ENCODE data around the gene RABGGTA. TPM values are rescaled to one million over a fixed set of nuclear protein-coding genes. Genes with fewer than 3 reads are reported as not detected.

The RABGGTA gene
- total and polyA plus RNA-seq, 4 donors, result 17.1 to 40.0 (median 22.6) TPM

DNA sequence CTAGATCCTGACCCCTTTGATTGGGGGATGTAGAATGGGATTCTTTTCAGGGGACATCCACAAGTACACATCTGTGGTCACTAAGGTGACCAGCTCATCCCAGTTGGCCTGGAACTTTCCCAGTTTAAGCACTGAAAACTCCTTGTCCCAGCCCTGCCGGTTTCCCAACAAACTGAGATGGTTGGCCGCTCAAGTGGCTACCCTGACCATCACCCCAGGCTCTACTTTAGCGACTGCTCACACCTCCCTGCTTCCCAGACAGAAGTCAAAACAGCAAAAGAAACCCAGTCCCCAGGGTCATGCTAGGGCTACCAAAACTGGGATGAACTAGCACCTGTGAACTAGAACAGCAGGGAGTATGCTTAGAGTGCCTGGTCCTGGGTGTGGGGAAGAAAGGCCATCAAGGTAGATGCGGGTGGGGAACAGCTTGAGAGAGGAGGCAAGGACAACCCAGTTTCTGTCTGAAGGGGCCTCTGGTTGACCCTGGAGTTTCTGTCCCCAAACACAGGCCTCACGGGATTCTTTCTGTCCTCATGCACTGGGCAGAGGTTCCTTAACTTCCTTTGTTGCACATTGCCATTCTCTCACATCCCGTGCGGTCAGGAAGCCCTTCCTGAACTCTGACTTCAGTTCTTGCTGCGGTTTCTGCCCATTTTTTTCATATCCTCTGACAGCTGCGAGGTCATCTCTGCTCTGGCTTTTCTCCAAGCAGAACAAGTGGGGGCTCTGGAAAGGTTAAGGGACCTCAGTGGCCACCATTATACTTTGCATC is 41.5 kb upstream of the RABGGTA start:
- Histone ChIP-seq H3K27ac (ENCODE audit: low read depth in 1 of 2, low read length in 2 of 2) (no peak overlapping the region), H3K36me3 (ENCODE audit: control insufficient read depth in 1 of 2, insufficient read depth in 2 of 2, low read length in 1 of 2) (no peaks in the 10 kb centered on the region), H3K9me3 (ENCODE audit: control insufficient read depth, low read length) (no peaks in the 10 kb centered on the region), H3K4me1 (ENCODE audit: control insufficient read depth in 1 of 2, insufficient read depth in 2 of 2, low read length in 2 of 2) (no peaks in the 10 kb centered on the region), H3K27me3 (ENCODE audit: control insufficient read depth in 1 of 2, insufficient read depth in 2 of 2, low read length in 1 of 2) (no peaks in the 10 kb centered on the region), H3K4me3 (ENCODE audit: low read length in 2 of 2) (no peak overlapping the region)
- no peak for ATAC-seq (ENCODE audit: low FRiP score)
- intact Hi-C loops (cut with DNase I), result no loop called here
- DNase-seq, result peak; percentile 54 to 79
- 89 to 90% methylated on average over 9 of the region's 9 CpGs for whole genome bisulfite sequencing, 2 donors

DNA sequence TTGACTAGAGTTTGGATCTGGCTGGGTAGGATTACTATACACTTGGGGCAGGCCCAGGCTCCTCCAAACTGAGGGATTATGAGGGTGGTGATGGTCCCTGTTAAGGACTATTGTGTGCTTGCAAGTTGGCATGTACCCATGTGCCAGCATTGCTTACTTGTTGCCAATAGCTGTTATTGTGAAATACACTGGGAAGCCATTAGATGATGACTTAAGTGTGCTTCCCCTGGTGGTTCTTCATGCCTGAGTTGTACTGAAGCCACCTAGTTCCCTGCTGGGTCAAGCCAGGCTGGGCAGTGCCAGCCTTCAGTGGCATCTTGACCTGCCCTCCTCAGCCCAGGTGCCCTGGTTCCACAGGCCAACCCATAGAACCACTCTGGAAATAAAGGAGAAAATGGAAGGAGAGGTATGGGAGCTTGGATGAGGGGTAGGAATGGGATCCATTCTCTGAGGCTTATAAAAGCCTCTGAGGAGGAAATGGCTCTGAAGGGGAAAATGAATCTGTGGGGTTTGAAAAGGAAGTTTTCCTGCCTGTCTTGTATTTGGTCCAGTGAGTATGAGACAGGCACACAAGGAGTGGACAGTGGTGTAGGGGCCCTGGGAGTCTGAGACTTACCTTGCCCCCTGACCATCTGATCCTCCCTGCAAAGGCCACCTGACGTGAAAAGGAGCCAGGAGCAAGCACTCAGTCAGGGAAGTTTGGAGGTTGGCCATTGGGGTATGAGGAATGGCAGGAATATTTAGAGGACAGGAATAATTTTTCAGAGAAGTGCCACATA is 40.6 kb upstream of the RABGGTA start:
- Histone ChIP-seq H3K9me3 (ENCODE audit: control insufficient read depth, low read length) (no peaks in the 10 kb centered on the region), H3K36me3 (ENCODE audit: control insufficient read depth in 1 of 2, insufficient read depth in 2 of 2, low read length in 1 of 2) (no peaks in the 10 kb centered on the region), H3K27ac (ENCODE audit: low read depth in 1 of 2, low read length in 2 of 2) (no peak overlapping the region), H3K4me3 (ENCODE audit: low read length in 2 of 2) (no peak overlapping the region), H3K4me1 (ENCODE audit: control insufficient read depth in 1 of 2, insufficient read depth in 2 of 2, low read length in 2 of 2) (no peaks in the 10 kb centered on the region), H3K27me3 (ENCODE audit: control insufficient read depth in 1 of 2, insufficient read depth in 2 of 2, low read length in 1 of 2) (no peaks in the 10 kb centered on the region)
- ATAC-seq (ENCODE audit: low FRiP score) (no peak), DNase-seq (no peak)
- WGBS, 2 donors, result 73 to 84% methylated on average over 1 of the region's 1 CpG
- intact Hi-C loops (cut with DNase I), result no loop called here

GRCh38 chr14:24310646-24311604 is 39.5 kb upstream of the RABGGTA start, which contains the start of gene LTB4R:
Gene LTB4R (plus strand): TSS chr14:24311502. CDS start chr14:24315652, 4,150 bp downstream.
- H3K36me3 ChIP-seq (ENCODE audit: control insufficient read depth in 1 of 2, insufficient read depth in 2 of 2, low read length in 1 of 2), result peaks cover 0 to 6% of the 10 kb centered on the region in 2 donors
- intact Hi-C loops (cut with DNase I), result no loop called here
- peak within 1 kb of the TSS in 1 of 2 donors; percentile 19 for H3K4me3 ChIP-seq (ENCODE audit: low read length in 2 of 2)
- no peaks in the 10 kb centered on the region for H3K27me3 ChIP-seq (ENCODE audit: control insufficient read depth in 1 of 2, insufficient read depth in 2 of 2, low read length in 1 of 2)
- ATAC-seq (ENCODE audit: low FRiP score) (peak; percentile 84), DNase-seq (peak; percentile 84 to 92)
- H3K27ac ChIP-seq (ENCODE audit: low read depth in 1 of 2, low read length in 2 of 2), result peak within 1 kb of the TSS in 1 of 2 donors; percentile 45
- WGBS, 2 donors, result 9% methylated on average over 86 to 99 of the region's 99 CpGs
- H3K9me3 ChIP-seq (ENCODE audit: control insufficient read depth, low read length), result no peaks in the 10 kb centered on the region
- H3K4me1 ChIP-seq (ENCODE audit: control insufficient read depth in 1 of 2, insufficient read depth in 2 of 2, low read length in 2 of 2), result no peaks in the 10 kb centered on the region

DNA sequence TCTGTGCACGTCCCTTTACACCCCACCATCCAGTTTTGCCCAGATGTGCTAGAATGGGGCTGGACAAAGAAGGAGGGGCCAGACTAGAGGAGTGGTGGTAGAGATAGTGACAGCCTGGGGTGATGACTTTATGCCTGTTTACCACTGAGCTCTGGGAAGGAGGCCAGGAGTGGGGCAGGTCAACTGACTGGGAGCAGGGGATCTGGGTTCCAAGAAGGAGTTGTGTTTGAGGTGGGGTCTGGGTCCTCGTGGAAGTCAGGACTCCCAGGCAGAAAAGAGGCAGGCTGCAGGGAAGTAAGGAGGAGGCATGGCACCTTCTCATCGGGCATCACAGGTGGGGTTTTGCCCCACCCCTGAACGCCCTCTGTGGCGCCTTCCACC is 38.9 kb upstream of the RABGGTA start:
- 26% methylated on average over 5 of the region's 5 CpGs for WGBS, 2 donors
- DNase-seq (no peak), ATAC-seq (ENCODE audit: low FRiP score) (no peak)
- H3K27ac ChIP-seq (ENCODE audit: low read depth in 1 of 2, low read length in 2 of 2), result peak overlapping the region in 1 of 2 donors; percentile 45
- intact Hi-C loops (cut with DNase I), result no loop called here
- H3K9me3 ChIP-seq (ENCODE audit: control insufficient read depth, low read length), result no peaks in the 10 kb centered on the region
- no peak overlapping the region for H3K4me3 ChIP-seq (ENCODE audit: low read length in 2 of 2)
- no peaks in the 10 kb centered on the region for H3K27me3 ChIP-seq (ENCODE audit: control insufficient read depth in 1 of 2, insufficient read depth in 2 of 2, low read length in 1 of 2)
- no peaks in the 10 kb centered on the region for H3K4me1 ChIP-seq (ENCODE audit: control insufficient read depth in 1 of 2, insufficient read depth in 2 of 2, low read length in 2 of 2)
- peaks cover 0 to 10% of the 10 kb centered on the region in 2 donors for H3K36me3 ChIP-seq (ENCODE audit: control insufficient read depth in 1 of 2, insufficient read depth in 2 of 2, low read length in 1 of 2)

DNA sequence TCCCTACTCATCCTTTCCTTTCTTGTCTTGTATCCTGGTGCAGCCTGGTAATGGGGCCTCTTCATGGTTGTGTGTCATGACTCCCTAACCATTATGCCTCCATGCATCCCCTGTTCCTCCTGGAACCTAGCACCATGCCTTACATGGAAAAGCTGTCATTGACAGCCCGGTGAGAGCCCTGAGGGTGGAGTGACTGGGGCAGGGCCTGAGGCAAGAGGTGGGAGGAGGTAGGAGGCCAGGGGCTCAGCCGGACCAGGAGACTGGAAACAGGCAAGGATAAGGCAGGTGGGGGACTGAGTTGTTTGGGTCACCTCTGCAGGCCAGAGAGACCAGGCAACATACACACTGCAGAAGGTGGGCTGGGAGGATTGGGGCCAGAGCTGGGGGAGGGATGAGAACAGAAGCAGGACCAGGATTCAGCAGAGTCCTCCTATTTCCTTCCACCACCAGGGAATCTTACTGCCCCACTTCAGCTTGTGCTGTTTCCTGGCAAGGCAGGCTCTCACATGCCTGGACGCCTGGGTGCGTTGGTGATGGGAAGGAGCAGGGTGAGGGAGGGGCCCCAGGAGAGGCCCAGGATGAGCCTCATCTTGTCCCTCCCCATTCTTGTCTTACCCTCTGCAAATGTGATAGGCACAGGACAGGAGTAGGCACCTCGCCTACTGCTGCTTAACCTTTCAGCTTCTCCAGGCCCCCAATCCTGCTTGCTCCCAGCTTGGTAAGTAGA is 38.3 kb upstream of the RABGGTA start, which contains the start of gene LTB4R2:
TSS of gene LTB4R2 (plus strand) at position 603 of the 727 bp plus-strand sequence. CDS start 525 bp downstream, outside the sequence.
- WGBS, 2 donors, result 86 to 89% methylated on average over 5 of the region's 5 CpGs
- ATAC-seq (ENCODE audit: low FRiP score), result no peak
- peak within 1 kb of the TSS in 1 of 2 donors; percentile 45 for H3K27ac ChIP-seq (ENCODE audit: low read depth in 1 of 2, low read length in 2 of 2)
- peaks cover 0 to 12% of the 10 kb centered on the region in 2 donors for H3K36me3 ChIP-seq (ENCODE audit: control insufficient read depth in 1 of 2, insufficient read depth in 2 of 2, low read length in 1 of 2)
- no peaks in the 10 kb centered on the region for H3K9me3 ChIP-seq (ENCODE audit: control insufficient read depth, low read length)
- peak within 1 kb of the TSS in 1 of 2 donors; percentile 19 for H3K4me3 ChIP-seq (ENCODE audit: low read length in 2 of 2)
- DNase-seq, result no peak
- H3K4me1 ChIP-seq (ENCODE audit: control insufficient read depth in 1 of 2, insufficient read depth in 2 of 2, low read length in 2 of 2), result no peaks in the 10 kb centered on the region
- intact Hi-C loops (cut with DNase I), result no loop called here
- H3K27me3 ChIP-seq (ENCODE audit: control insufficient read depth in 1 of 2, insufficient read depth in 2 of 2, low read length in 1 of 2), result no peaks in the 10 kb centered on the region

DNA sequence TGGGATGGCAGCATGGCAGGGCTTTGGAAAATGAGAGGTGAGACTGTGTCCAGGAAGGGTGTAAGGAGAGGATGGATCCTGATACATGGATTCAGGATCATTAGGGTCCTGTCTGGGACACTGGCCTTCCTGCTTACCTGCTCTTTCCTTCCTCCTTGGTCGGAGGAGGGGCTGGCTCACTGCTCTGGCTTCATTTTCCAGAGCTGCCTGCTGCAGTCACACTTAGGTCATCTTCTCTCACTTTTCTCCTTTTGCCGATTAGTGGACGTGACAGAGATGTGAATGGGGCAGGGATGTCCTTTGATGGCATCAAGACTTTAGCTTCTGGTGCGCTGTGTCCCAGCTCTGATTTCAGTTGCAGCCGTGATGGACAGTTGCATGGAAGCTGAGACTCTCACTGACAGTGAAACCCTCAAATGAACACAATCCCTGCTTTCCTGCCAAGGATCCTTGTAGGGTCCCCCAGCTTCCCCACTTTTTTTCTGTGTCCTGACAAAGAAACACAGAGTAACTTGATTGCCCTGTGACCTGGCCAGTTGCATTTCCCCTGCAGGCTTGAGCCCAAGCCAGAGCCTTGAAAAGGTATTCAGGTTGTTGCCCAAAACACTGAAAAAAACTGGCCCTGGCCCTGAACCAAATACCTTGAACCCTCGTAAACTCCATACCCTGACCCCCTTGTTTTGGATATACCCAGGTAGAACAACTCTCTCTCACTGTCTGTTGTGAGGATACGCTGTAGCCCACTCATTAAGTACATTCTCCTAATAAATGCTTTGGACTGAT is 37.1 kb upstream of the RABGGTA start:
- no peak for DNase-seq
- Histone ChIP-seq H3K4me1 (ENCODE audit: control insufficient read depth in 1 of 2, insufficient read depth in 2 of 2, low read length in 2 of 2) (no peaks in the 10 kb centered on the region), H3K9me3 (ENCODE audit: control insufficient read depth, low read length) (no peaks in the 10 kb centered on the region), H3K27me3 (ENCODE audit: control insufficient read depth in 1 of 2, insufficient read depth in 2 of 2, low read length in 1 of 2) (no peaks in the 10 kb centered on the region), H3K4me3 (ENCODE audit: low read length in 2 of 2) (no peak overlapping the region), H3K36me3 (ENCODE audit: control insufficient read depth in 1 of 2, insufficient read depth in 2 of 2, low read length in 1 of 2) (peaks cover 0 to 16% of the 10 kb centered on the region in 2 donors), H3K27ac (ENCODE audit: low read depth in 1 of 2, low read length in 2 of 2) (no peak overlapping the region)
- intact Hi-C loops (cut with DNase I), result no loop called here
- ATAC-seq (ENCODE audit: low FRiP score), result no peak
- 90 to 91% methylated on average over 7 of the region's 7 CpGs for whole genome bisulfite sequencing, 2 donors

DNA sequence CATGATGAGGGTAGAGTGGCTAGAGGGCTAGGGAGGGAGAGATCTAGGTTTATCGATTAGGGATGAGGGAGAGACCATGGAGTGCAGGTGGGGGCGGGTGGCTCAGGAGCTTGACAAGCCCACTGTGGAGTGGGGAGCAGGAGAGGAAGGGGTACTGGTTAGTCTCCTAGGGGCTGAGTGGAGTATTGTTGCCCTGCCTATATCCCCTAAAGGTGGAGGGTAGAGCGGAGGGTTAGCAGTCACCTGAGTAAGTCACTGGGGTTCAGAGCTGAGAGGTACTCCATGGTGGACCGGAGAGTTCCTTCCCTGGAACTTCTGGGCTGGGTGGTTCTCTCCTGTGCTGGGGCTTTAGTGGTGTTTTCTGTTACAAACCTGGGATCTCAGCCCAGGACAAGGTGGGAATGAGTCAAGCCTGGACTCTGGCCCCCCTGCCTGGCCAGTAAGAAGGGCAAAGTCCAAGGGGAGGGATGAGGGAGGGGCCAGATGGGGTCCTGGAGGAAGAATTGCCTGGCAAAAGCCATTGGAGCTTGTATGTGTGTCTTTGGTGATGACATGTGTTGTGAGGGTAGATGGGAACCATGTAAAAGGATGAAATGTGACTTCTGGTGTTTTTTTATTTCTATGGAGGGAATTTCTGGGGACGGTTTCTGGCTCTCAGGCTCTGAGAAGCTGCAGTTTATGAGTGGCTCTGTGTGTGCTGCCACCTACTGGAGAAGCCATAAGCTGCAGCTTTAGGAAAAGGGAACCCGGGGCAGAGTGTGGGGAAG is 36.4 kb upstream of the RABGGTA start, which contains the start of gene CIDEB:
TSS of gene CIDEB (minus strand) at position 403 of the 767 bp plus-strand sequence. CDS start at position 284, 119 bp downstream.
- peak; percentile 45 for ATAC-seq (ENCODE audit: low FRiP score)
- Histone ChIP-seq H3K4me3 (ENCODE audit: low read length in 2 of 2) (no peak within 1 kb of the TSS), H3K36me3 (ENCODE audit: control insufficient read depth in 1 of 2, insufficient read depth in 2 of 2, low read length in 1 of 2) (peaks cover 0 to 16% of the 10 kb centered on the region in 2 donors), H3K27ac (ENCODE audit: low read depth in 1 of 2, low read length in 2 of 2) (no peak within 1 kb of the TSS), H3K4me1 (ENCODE audit: control insufficient read depth in 1 of 2, insufficient read depth in 2 of 2, low read length in 2 of 2) (no peaks in the 10 kb centered on the region), H3K27me3 (ENCODE audit: control insufficient read depth in 1 of 2, insufficient read depth in 2 of 2, low read length in 1 of 2) (no peaks in the 10 kb centered on the region), H3K9me3 (ENCODE audit: control insufficient read depth, low read length) (no peaks in the 10 kb centered on the region)
- peak in 1 of 2 donors; percentile 67 for DNase-seq
- 55 to 59% methylated on average over 6 of the region's 6 CpGs for WGBS, 2 donors
- intact Hi-C loops (cut with DNase I), result no loop called here
